Omental fat pad (tissue), 4 donors: ENCODE results near the gene TPPP3. TPM values are rescaled to one million over a fixed set of nuclear protein-coding genes. Genes with fewer than 3 reads are reported as not detected.

Experiments used
- ATAC-seq: fragments of 150-250 bp; one replicate; pipeline ENCODE4 v1.9.1; 2016; ENCODE audit warnings: mild to moderate bottlenecking, moderate library complexity; ENCODE audit not compliant: low FRiP score
- DNase-seq: peaks from one replicate; pipeline ENCODE4 v3.0.0-alpha.2; 2019; ENCODE audit warnings: low spot score
- CTCF ChIP-seq, 3 donors: fragments of 450-650 bp; IDR thresholded peaks; one replicate each; pipeline ENCODE4 v1.5.1; 2016 to 2017; ENCODE audit warnings: antibody characterized with exemption in 3 of 3, mild to moderate bottlenecking in 3 of 3, moderate library complexity in 2 of 3
- total RNA-seq, 4 donors: library from RNA; depleted of rRNA; stranded (reverse); fragments of >200 nt; gene quantifications; one replicate each; pipeline ENCODE4 v1.1.0, GENCODE V29; 2016

Gene TPPP3
- total RNA-seq, 4 donors from 2014 or later, result 1.0 to 24.9 (median 8.9) TPM

- ATAC-seq (no peak), DNase-seq (no peak)
- no peak for TF ChIP-seq CTCF (IDR thresholded peaks at IDR 0.05)
These were observed 12.0 kb upstream of the TPPP3 start for GRCh38 chr16:67405336-67405735.

GRCh38 chr16:67404740-67405226, 11.5 kb upstream of the TPPP3 start:
- ATAC-seq, result no peak

GRCh38 chr16:67403976-67404555, 10.8 kb upstream of the TPPP3 start:
- no peak for TF ChIP-seq CTCF (IDR thresholded peaks at IDR 0.05)
- no peak for ATAC-seq
- no peak for DNase-seq

More at GRCh38 chr16:67404740-67405226, 11.5 kb upstream of the TPPP3 start:
- no peak for TF ChIP-seq CTCF (IDR thresholded peaks at IDR 0.05)
- no peak for DNase-seq

- DNase-seq, result no peak
- no peak for TF ChIP-seq CTCF (IDR thresholded peaks at IDR 0.05)
- no peak for ATAC-seq
These were observed 7.6 kb upstream of the TPPP3 start for GRCh38 chr16:67400901-67401300.

GRCh38 chr16:67399749-67400704, 6.7 kb upstream of the TPPP3 start:
- TF ChIP-seq CTCF (IDR thresholded peaks at IDR 0.05), result no peak
- no peak for ATAC-seq
- no peak for DNase-seq

- ATAC-seq, result no peak
- TF ChIP-seq CTCF (IDR thresholded peaks at IDR 0.05), result no peak
- no peak for DNase-seq
These were observed 6.0 kb upstream of the TPPP3 start for GRCh38 chr16:67399218-67399733.
